Measurements from ENCODE around the gene BNIP1.
"Not testable (repeated sequence)": the region's sequence is repeated elsewhere in the genome, so short reads cannot be mapped to it uniquely, and the experiment has no call there.

BNIP1 gene

DNA sequence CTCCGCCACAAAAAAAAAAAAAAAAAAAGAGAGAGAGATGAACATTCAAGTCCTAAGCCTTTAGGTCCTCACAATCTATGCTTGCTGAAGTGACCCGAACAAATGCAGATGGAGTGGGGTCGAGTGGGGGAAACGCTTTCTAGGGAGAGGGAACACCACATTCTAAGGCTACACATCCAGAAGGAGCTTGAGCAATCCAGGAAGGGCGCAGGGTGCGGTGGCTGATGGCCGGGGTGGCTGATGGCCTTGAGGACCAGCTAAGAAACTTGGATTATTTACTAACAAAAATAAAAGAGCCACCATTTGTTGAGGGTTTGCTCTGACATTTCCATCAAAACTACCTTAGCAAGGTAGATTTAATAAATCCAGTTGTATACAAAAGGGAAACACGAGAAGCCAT, 764 bp upstream of the BNIP1 start:
- POLR2A ChIA-PET, result interaction anchor here (0.7 kb wide), 1 partner anchor 17 kb away, joined by 7 read pairs; no protein-coding TSS in a partner anchor
- TF ChIP-seq, protein P1, sequence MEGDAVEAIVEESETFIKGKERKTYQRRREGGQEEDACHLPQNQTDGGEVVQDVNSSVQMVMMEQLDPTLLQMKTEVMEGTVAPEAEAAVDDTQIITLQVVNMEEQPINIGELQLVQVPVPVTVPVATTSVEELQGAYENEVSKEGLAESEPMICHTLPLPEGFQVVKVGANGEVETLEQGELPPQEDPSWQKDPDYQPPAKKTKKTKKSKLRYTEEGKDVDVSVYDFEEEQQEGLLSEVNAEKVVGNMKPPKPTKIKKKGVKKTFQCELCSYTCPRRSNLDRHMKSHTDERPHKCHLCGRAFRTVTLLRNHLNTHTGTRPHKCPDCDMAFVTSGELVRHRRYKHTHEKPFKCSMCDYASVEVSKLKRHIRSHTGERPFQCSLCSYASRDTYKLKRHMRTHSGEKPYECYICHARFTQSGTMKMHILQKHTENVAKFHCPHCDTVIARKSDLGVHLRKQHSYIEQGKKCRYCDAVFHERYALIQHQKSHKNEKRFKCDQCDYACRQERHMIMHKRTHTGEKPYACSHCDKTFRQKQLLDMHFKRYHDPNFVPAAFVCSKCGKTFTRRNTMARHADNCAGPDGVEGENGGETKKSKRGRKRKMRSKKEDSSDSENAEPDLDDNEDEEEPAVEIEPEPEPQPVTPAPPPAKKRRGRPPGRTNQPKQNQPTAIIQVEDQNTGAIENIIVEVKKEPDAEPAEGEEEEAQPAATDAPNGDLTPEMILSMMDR (IDR thresholded peaks at IDR 0.05; ENCODE audit: control extremely low read depth, extremely low read depth, low read depth, missing control alignments), result no peak
- CTCF ChIA-PET, result interaction anchor here (1.0 to 2.6 kb wide), 5 partner anchors 13 to 184 kb away, joined by 3 to 10 read pairs (median 6); partner anchors contain the start of gene RPL26L1
- no peak for DNase-seq (ENCODE audit: extremely low spot score)

DNA sequence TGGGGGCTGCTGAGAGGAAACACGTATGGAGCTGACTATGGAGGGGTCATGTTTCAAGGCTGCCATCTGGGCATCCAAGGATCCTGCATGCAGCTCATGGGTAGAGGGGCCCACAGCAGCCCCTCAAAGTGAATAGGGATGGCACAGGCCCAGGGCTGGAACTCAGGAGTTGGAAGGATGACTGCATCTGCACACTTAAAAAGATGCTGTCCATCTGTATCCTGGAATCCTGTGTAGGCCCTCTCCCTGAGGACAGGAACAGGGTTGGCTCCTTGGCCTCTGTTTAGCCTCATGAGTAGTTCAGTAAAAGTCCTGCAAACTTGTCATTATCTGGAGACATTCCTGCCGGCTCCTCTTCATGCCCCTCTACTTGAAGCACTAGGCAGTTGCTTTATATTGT, 4.0 kb downstream of the BNIP1 start:
- no peak for DNase-seq (ENCODE audit: extremely low spot score)
- POLR2A ChIA-PET, result interaction anchor here (0.6 kb wide), 1 partner anchor 165 kb away, joined by 3 read pairs; the partner anchor contains the start of gene ATP6V0E1
- TF ChIP-seq, protein P1 (IDR thresholded peaks at IDR 0.05; ENCODE audit: control extremely low read depth, extremely low read depth, low read depth, missing control alignments), result no peak
- CTCF ChIA-PET, result no interaction called here

DNA sequence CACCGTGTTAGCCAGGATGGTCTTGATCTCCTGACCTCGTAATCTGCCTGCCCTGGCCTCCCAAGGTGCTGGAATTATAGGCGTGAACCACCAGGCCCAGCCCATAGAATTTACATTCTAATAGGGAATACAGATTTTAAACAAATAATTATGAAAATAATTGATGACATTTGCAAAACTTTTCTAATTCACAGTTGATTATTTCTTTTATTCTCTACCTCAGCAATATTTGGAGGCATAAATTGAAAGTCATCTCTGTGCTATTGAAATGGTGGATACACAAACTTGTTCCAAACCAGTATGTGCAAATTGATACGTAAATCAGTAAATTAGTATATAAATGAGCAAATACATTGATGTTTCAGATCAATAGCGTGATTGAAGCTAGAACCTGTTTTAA, 8.2 kb downstream of the BNIP1 start:
- no peak for DNase-seq (ENCODE audit: extremely low spot score)
- POLR2A ChIA-PET, result no interaction called here
- CTCF ChIA-PET, result interaction anchor here (0.6 to 1.7 kb wide), 5 partner anchors 8 to 179 kb away, joined by 3 to 6 read pairs (median 3); partner anchors contain the start of gene BNIP1
- TF ChIP-seq, protein P1 (IDR thresholded peaks at IDR 0.05; ENCODE audit: control extremely low read depth, extremely low read depth, low read depth, missing control alignments), result no peak

DNA sequence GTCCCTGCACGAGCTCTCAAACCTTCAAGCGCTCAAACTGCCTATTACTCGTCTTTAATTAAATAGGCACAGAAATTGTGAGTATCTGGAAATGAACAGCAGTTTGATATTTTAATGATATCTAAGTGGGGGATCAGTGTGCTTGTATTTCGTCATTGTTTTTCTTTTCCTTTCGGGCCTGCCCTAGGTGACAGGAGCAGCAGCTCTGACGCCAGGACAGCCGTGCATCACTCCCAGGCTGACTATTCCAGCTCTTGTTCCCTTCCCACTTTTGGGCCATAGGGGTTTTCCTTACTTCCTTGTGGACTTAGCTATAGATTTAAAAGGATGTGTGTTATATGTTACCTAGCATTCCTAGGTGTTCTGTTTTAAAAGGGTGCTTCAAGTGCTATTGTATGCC, 9.5 kb downstream of the BNIP1 start:
- no peak for DNase-seq (ENCODE audit: extremely low spot score)
- CTCF ChIA-PET, result interaction anchor here (1.2 to 1.7 kb wide), 3 partner anchors 9 to 178 kb away, joined by 3 to 6 read pairs (median 3); partner anchors contain the start of gene BNIP1
- TF ChIP-seq, protein P1 (IDR thresholded peaks at IDR 0.05; ENCODE audit: control extremely low read depth, extremely low read depth, low read depth, missing control alignments), result no peak
- POLR2A ChIA-PET, result no interaction called here

DNA sequence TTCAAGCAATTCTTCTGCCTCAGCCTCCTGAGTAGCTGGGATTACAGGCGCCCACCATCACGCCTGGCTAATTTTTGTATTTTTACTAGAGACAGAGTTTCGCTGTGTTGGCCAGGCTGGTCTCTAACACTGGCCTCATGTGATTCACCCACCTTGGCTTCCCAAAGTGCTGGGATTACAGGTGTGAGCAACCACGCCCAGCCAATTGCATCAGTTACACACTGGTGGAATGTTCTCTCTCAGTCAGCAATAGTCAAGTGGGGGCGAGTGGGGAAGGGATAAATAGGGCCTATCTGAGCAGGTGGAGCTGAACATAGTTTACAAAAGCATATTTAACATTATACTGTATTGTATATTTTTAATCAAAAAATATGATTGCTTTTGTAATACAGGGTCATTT, 10.3 kb downstream of the BNIP1 start:
- POLR2A ChIA-PET; CTCF ChIA-PET; DNase-seq (ENCODE audit: extremely low spot score): not testable (repeated sequence)

DNA sequence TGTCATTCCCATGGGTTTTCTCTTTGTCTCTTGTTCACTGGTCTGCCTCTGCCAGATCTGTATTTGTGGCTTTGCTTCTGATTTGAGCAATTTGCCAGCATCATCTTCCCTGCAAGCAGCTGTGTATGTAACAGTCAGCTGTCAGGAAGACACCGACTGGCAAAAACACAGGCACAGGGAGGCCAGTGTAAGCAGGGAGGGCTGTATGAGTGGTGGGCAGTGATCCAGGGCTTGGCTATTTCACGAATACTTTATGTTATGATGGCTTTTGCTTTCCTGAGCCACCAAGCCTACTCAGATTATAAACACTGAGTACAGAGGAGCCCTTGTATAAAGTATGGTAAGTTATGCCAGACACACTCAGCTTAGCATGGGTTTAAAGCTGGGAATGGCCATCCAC, 11.6 kb downstream of the BNIP1 start:
- POLR2A ChIA-PET, result no interaction called here
- DNase-seq (ENCODE audit: extremely low spot score), result no peak
- CTCF ChIA-PET, result interaction anchor here (1.7 kb wide), 1 partner anchor 11 kb away, joined by 5 read pairs; the partner anchor contains the start of gene BNIP1
- TF ChIP-seq, protein P1 (IDR thresholded peaks at IDR 0.05; ENCODE audit: control extremely low read depth, extremely low read depth, low read depth, missing control alignments), result no peak

DNA sequence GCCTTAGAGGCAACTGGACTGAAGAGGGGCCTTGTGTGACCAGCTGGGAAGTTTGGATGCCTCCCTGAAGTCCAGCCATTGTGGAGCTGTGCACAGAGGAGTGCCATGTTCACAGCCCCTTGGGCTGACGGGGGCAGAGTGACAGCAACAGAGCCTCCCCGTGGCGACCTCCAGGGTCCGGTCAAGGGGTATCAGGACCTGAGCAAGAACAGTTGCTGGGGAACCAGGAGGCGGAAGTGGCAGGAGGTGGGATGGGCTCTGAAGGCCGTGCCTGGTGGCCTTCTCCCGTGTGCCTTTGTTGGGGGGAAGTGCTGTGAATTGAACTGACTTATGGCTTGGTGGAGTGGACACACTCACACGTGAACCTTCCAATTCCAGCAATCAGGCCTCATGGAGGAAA, 14.0 kb downstream of the BNIP1 start:
- ChIA-PET CTCF (no interaction called here), POLR2A (no interaction called here)
- TF ChIP-seq, protein P1 (IDR thresholded peaks at IDR 0.05; ENCODE audit: control extremely low read depth, extremely low read depth, low read depth, missing control alignments), result no peak
- no peak for DNase-seq (ENCODE audit: extremely low spot score)

Measured in GM10248 (cell line).